Prostate gland (tissue), 2 donors: ENCODE results near the gene AP2A1.

Source experiments
- POLR2A ChIP-seq: fragments of 450-650 bp; IDR thresholded peaks from one replicate; pipeline ENCODE4 v1.6.1; 2016; ENCODE audit warnings: antibody characterized with exemption, mild to moderate bottlenecking
- POLR2AphosphoS5 ChIP-seq: sonication (generic); formaldehyde crosslinking; IDR thresholded peaks from one replicate; pipeline ENCODE4 v1.6.1; 2017; ENCODE audit warnings: antibody characterized with exemption
- TF ChIP-seq, protein P1 (sequence below), 4 experiments: fragments of 200-600 bp in 2 of 4; fragments of 450-650 bp in 2 of 4; sonication (generic) in 2 of 4; IDR thresholded peaks; 1 replicate in 3 of 4; 2 replicates in 1 of 4; pipeline ENCODE4 v1.5.1; 2016 to 2019; ENCODE audit warnings: antibody characterized with exemption in 4 of 4, mild to moderate bottlenecking in 2 of 4, moderate library complexity in 2 of 4

DNA sequence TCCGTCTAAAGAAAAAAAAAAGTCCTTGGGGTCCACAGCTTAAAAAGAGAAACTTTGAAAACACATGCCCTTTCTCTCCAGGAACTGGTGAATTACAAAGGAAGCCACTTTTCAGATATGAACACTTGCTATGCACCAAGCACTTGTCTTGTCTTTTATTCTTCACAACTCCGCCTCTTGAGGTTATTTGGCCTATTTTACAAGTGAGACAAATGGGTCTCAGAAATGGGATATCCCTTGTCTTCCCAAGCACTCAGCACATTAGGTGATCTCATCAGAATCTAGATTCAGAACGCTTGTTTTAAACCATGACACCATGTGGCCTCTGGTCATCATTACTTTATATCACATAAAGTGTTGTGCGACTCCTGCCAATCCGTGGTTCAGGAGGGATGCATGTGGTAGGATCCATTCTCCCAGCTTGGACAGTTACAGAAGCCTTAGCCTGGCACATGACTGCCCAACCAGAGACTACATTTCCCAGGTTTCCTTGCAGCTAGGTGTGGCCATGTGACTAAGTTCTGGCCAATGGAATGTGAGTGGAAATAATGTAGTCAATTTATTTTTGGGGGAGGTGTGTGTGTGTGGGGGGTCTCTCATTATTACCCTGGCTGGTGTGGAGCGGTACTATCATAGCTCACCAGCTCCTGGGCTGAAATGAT, 17.6 kb upstream of the AP2A1 start:
- TF ChIP-seq, protein P1, sequence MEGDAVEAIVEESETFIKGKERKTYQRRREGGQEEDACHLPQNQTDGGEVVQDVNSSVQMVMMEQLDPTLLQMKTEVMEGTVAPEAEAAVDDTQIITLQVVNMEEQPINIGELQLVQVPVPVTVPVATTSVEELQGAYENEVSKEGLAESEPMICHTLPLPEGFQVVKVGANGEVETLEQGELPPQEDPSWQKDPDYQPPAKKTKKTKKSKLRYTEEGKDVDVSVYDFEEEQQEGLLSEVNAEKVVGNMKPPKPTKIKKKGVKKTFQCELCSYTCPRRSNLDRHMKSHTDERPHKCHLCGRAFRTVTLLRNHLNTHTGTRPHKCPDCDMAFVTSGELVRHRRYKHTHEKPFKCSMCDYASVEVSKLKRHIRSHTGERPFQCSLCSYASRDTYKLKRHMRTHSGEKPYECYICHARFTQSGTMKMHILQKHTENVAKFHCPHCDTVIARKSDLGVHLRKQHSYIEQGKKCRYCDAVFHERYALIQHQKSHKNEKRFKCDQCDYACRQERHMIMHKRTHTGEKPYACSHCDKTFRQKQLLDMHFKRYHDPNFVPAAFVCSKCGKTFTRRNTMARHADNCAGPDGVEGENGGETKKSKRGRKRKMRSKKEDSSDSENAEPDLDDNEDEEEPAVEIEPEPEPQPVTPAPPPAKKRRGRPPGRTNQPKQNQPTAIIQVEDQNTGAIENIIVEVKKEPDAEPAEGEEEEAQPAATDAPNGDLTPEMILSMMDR (IDR thresholded peaks at IDR 0.05): no peak
- TF ChIP-seq POLR2AphosphoS5 (no peak), POLR2A (no peak)
